ENCODE data around the gene CNTRL.
A peak's percentile ranks its signal among the peaks of the same experiment; 100 is the strongest.
"Not testable (repeated sequence)": the region's sequence is repeated elsewhere in the genome, so short reads cannot be mapped to it uniquely, and the experiment has no call there.

Gene CNTRL

DNA sequence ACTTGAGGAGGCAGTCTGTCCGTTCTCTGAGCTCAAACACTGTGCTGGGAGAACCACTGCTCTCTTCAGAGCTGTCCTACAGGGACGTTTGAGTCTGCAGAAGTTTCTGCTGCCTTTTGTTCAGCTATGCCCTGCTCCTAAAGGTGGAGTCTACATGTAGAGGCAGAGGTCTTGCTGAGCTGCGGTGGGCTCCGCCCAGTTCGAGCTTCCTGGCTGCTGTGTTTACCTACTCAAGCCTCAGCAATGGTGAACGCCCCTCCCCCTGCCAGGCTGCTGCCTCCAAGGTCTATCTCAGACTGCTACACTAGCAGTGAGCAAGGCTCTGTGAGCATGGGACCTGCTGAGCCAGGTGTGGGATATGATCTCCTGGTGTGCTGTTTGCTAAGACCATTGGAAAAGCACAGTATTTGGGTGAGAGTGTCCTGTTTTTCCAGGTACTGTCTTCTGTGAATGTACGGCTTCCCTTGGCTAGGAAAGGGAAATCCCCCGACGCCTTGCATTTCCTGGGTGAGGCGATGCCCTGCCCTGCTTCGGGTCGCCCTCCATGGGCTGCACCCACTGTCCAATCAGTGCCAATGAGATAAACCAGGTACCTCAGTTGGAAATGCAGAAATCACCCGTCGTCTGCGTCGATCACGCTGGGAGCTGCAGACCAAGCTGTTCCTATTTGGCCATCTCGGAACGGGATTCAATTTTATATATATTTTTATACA lies 58.5 kb downstream of the CNTRL start:
- DNase-seq (ENCODE audit: low spot score), result no peak

GRCh38 chr9:121135642-121136041 lies 60.9 kb downstream of the CNTRL start:
- no peak for DNase-seq (ENCODE audit: low spot score)

DNA sequence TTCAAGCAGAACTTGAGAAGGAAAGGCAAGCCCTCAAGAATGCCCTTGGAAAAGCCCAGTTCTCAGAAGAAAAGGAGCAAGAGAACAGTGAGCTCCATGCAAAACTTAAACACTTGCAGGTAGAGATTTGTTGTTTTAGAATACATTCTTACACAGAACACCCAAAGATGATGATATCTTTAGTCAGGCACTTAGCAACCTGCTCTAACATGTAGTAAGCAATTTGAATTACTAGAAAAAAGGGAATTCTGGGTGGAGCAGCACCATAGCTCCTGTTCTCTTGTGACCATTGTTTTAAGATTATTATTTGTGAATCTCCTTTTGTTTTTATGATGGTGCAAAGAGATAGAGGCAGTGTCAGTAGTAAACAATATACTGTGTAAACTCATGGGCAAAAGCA lies 63.8 kb downstream of the CNTRL start:
- DNase-seq (ENCODE audit: low spot score), result no peak

DNA sequence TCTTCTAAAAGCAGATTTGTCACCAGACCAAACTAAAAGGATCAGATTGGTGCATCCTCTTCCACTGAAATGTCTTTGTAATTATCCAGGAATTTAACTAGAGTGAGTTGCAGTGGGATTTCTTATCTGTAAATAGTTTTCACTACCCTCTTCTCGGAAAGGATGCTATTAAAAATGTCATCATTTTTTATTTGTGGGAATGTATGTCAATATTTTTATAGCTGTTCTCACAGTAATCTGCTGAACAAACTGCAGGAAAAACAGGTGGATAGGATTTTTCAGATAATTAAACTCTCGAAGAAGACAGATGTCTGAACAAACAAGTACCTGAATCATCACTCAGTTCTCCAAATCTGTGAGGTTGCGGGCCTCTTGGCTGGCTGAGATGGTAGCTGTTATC lies 64.2 kb downstream of the CNTRL start:
- no peak for DNase-seq (ENCODE audit: low spot score)

GRCh38 chr9:121140162-121140561 lies 65.4 kb downstream of the CNTRL start:
- DNase-seq (ENCODE audit: low spot score), result no peak

DNA sequence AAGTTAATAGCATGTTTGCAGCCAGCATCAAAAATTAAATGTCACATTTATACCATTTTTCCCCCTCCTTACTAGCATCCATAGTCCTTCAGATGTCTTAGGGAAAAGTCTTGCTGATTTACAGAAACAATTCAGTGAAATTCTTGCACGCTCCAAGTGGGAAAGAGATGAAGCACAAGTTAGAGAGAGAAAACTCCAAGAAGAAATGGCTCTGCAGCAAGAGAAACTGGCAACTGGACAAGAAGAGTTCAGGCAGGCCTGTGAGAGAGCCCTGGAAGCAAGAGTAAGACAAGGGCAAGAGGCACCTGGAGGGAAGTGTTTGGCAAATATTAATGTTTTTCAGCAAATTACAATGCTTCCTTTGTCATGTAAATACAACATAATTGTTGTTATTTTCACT lies 66.6 kb downstream of the CNTRL start:
- no peak for DNase-seq (ENCODE audit: low spot score)

- no peak for DNase-seq (ENCODE audit: low spot score)
Measured at GRCh38 chr9:121141706-121142105, 67.0 kb downstream of the CNTRL start.

- DNase-seq (ENCODE audit: low spot score), result no peak
Measured at GRCh38 chr9:121143771-121144170, 69.0 kb downstream of the CNTRL start.

- no peak for DNase-seq (ENCODE audit: low spot score)
Measured at GRCh38 chr9:121144482-121144881, 69.7 kb downstream of the CNTRL start.

GRCh38 chr9:121150188-121150587 lies 75.4 kb downstream of the CNTRL start:
- no peak for DNase-seq (ENCODE audit: low spot score)

- no peak for DNase-seq (ENCODE audit: low spot score)
Measured at GRCh38 chr9:121153642-121154041, 78.9 kb downstream of the CNTRL start.

GRCh38 chr9:121154782-121155181 lies 80.0 kb downstream of the CNTRL start:
- DNase-seq (ENCODE audit: low spot score), result no peak

DNA sequence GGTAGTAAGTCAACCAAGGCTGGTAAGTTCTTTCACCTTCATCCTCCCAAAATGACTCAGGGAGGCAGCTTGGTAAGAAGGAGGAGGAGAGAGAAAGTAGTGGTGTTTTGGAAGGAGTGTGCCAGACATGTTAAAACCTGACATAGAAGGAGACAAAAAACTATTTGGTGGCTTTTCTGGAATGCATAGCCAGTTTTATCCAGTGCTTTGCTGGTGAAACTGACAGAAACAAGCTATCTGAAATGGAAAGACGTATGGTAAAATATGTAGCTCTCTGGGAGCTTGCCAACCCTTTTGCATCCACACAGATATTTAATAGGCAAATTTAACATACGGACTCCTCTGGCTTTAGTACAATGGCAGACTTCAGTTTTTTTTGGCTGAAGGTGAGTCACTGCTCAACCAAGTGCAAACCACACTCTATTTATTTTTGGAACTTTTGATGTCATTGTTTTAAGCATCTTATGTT lies 81.5 kb downstream of the CNTRL start:
- peak; percentile 71 for DNase-seq (ENCODE audit: low spot score)

- no peak for DNase-seq (ENCODE audit: low spot score)
Measured at GRCh38 chr9:121157939-121158338, 83.2 kb downstream of the CNTRL start.

DNA sequence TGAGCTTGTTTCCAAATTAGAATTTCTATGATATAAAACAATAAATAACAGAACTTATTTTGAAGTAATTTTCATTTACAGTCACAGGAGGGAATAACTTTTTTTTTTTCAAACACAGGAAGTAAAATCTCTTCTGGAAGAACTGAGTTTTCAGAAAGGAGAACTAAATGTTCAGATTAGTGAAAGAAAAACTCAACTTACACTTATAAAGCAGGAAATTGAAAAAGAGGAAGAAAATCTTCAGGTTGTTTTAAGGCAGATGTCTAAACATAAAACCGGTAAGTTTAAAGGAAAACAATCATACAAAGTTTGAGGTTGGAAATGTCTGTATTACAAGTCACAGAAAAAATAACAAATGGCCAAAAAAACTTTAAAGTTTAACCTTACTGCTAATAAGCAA lies 85.3 kb downstream of the CNTRL start:
- no peak for DNase-seq (ENCODE audit: low spot score)

DNA sequence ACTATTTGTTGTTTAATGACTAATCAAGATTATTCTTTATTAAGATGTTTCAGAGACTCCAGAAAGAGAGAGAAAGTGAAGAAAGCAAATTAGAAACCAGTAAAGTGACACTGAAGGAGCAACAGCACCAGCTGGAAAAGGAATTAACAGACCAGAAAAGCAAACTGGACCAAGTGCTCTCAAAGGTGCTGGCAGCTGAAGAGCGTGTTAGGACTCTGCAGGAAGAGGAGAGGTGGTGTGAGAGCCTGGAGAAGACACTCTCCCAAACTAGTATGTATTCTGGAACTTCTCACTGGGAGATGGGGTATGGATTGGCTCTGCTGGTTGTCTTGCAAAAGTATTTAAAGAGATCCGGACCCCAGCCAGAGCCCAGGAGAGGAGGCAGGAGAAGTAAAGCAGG lies 93.3 kb downstream of the CNTRL start:
- no peak for DNase-seq (ENCODE audit: low spot score)

DNA sequence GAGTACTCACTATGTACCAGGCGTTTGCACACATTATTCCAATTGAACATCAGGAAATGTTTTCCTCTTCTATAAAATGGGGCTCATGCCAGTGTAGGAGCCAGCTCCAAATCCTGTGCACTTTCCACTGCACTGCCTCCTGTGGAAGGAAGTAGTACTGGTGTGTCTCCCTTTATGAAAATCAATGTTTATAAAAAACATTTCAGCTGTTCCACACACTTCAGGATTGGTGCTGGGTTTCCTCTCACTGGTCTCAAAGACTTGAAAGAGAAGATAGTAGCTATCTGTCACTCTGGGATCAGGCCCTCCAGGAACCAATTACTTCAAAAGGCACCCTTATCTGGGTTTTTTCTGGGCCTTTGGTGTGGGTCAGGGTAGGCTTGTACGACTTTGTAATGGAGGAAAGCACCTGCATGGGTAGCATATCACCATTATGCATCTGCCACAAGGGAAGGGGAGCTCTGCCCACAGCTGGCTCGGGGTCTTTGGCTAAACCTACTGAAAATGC lies 94.4 kb downstream of the CNTRL start:
- DNase-seq (ENCODE audit: low spot score), result peak; percentile 57

DNA sequence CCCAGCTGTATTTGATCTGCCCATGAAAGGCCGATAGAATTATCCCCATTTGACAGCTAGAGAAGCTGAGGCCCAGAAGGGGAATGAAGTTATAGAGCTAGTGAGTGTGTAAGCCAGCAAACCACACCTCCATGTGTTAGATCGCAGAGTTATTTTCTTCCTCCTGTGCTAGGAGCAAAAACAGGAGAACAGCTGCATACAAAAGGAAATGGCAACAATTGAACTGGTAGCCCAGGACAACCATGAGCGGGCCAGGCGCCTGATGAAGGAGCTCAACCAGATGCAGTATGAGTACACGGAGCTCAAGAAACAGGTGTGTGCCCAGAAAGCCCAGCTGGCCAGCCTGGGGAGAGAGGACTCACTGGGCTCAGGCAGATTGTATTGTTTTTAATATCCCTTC lies 96.5 kb downstream of the CNTRL start:
- no peak for DNase-seq (ENCODE audit: low spot score)

GRCh38 chr9:121172726-121173487 lies 98.2 kb downstream of the CNTRL start:
- no peak for DNase-seq (ENCODE audit: low spot score)

DNA sequence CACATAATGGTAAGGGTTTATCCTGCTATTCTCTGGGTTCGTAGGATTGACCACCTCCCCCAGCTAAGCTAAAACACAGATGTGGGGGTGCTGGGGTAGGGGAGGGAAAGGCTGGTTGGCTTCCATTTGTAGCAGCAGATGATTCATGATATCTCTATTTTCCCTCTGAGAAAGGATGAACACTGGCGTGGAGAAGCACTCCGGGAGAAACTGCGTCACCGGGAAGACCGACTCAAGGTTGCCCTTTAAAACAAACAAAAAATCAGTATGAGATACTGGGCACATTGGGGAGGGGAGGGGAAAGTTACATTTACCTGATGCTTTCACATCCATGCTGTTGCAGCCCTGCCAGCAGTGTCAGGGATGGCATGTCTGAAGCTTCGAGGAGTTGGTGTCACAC lies 98.7 kb downstream of the CNTRL start:
- no peak for DNase-seq (ENCODE audit: low spot score)

- DNase-seq (ENCODE audit: low spot score), result no peak
Measured at GRCh38 chr9:121178676-121179372, 104.1 kb downstream of the CNTRL start.

DNA sequence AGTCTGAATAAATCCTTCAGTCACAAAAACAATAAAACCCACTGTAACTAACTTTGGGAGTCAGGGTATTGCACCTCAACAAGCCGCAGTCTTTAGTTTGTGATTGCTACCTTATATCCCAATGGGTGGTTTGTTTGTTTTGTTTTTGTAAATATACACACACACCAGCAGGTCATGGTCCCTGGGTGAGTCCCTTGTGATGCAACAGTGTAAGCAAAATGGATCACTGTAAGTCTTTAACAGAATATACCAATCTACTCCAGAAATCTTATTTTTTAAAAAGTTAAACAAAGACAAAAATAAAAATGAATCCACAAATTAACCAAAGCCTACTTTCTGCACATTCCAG lies 104.6 kb downstream of the CNTRL start:
- DNase-seq (ENCODE audit: low spot score), result not testable (repeated sequence)
